Mammary epithelial cell (primary cell): ENCODE results near the gene ABCG1.

Experiments used
- CTCF ChIP-seq, 2 donors: IDR thresholded peaks in 1 of 2; conservative IDR thresholded peaks in 1 of 2; 2 replicates each; pipeline ENCODE4 v1.5.1; 2011 to 2012; ENCODE audit warnings: inconsistent platforms in 2 of 2, low read length in 2 of 2, mild to moderate bottlenecking in 2 of 2, control low read depth in 1 of 2, low read depth in 1 of 2; ENCODE audit not compliant: insufficient read depth in 1 of 2; ENCODE audit errors: extremely low read depth in 1 of 2
- EZH2 ChIP-seq: IDR thresholded peaks from 2 replicates; pipeline ENCODE4 v1.6.1; 2012; ENCODE audit warnings: low read length, inconsistent platforms, borderline replicate concordance

- TF ChIP-seq CTCF (conservative IDR thresholded peaks at IDR 0.05 in 1 of 2, IDR thresholded peaks at IDR 0.05 in 1 of 2; ENCODE audit: extremely low read depth in 1 of 2, insufficient read depth in 1 of 2, low read depth in 1 of 2, low read length in 2 of 2) (no peak), EZH2 (no peak)
These were observed 71.0 kb downstream of the ABCG1 start for GRCh38 chr21:42289926-42290325.
